GM23248 (cell line): ENCODE data around the gene MATN4. TPM values are rescaled to one million over a fixed set of nuclear protein-coding genes. Genes with fewer than 3 reads are reported as not detected.

Experiments used
- DNase-seq: peaks from one replicate; pipeline ENCODE4 v3.0.0-alpha.2; 2015
- H2AFZ ChIP-seq: fragments of 200-600 bp; sonication (generic); 2 replicates; pipeline ENCODE4 v1.6.1; 2016; ENCODE audit warnings: antibody characterized with exemption
- H3F3A ChIP-seq: fragments of 200-600 bp; sonication (generic); 2 replicates; pipeline ENCODE4 v1.6.1; 2016; ENCODE audit warnings: mild to moderate bottlenecking, antibody characterized with exemption, mixed run types; ENCODE audit not compliant: insufficient read depth
- H3K27ac ChIP-seq: fragments of 200-600 bp; sonication (generic); 2 replicates; pipeline ENCODE4 v1.5.1; 2016; ENCODE audit warnings: mild to moderate bottlenecking
- H3K27me3 ChIP-seq: fragments of 200-600 bp; sonication (generic); replicated peaks from 2 replicates; pipeline ENCODE4 v1.6.1; 2016; ENCODE audit warnings: mild to moderate bottlenecking; ENCODE audit not compliant: insufficient read depth
- H3K36me3 ChIP-seq: fragments of 200-600 bp; sonication (generic); 2 replicates; pipeline ENCODE4 v1.6.1; 2016; ENCODE audit warnings: low read depth, mild to moderate bottlenecking
- H3K4me1 ChIP-seq: fragments of 200-600 bp; sonication (generic); 2 replicates; pipeline ENCODE4 v1.6.1; 2016; ENCODE audit warnings: mild to moderate bottlenecking; ENCODE audit not compliant: insufficient read depth
- H3K4me2 ChIP-seq: fragments of 200-600 bp; sonication (generic); one replicate; pipeline ENCODE4 v1.6.1; 2016; ENCODE audit warnings: mild to moderate bottlenecking; ENCODE audit not compliant: unreplicated experiment
- H3K4me3 ChIP-seq: fragments of 200-600 bp; sonication (generic); 2 replicates; pipeline ENCODE4 v1.5.1; 2016; ENCODE audit warnings: mild to moderate bottlenecking
- H3K79me2 ChIP-seq: fragments of 200-600 bp; sonication (generic); 2 replicates; pipeline ENCODE4 v1.6.1; 2016; ENCODE audit warnings: mild to moderate bottlenecking; ENCODE audit not compliant: insufficient read depth
- H3K9ac ChIP-seq: fragments of 200-600 bp; sonication (generic); 2 replicates; pipeline ENCODE4 v1.6.1; 2016; ENCODE audit warnings: mild to moderate bottlenecking
- H3K9me2 ChIP-seq: fragments of 200-600 bp; sonication (generic); 2 replicates; pipeline ENCODE4 v1.6.1; 2016; ENCODE audit warnings: mixed run types, mild to moderate bottlenecking, moderate library complexity; ENCODE audit not compliant: insufficient read depth
- H3K9me3 ChIP-seq: fragments of 200-600 bp; sonication (generic); one replicate; pipeline ENCODE4 v1.6.1; 2017; ENCODE audit warnings: low read depth
- H4K20me1 ChIP-seq: fragments of 200-600 bp; sonication (generic); 2 replicates; pipeline ENCODE4 v1.6.0; 2016; ENCODE audit not compliant: insufficient read depth
- EZH2 ChIP-seq: fragments of 200-600 bp; sonication (generic); IDR thresholded peaks from 2 replicates; pipeline ENCODE4 v1.6.1; 2018; ENCODE audit warnings: antibody characterized with exemption, mild to moderate bottlenecking; ENCODE audit not compliant: insufficient read depth, poor library complexity, severe bottlenecking
- EZH2phosphoT487 ChIP-seq: fragments of 200-600 bp; sonication (generic); IDR thresholded peaks from 2 replicates; pipeline ENCODE4 v1.6.1; 2018; ENCODE audit warnings: antibody characterized with exemption, moderate library complexity, mild to moderate bottlenecking, low read depth; ENCODE audit not compliant: insufficient read depth
- WGBS, 2 experiments: methylation state at CpG; one replicate each; pipeline ENCODE4 v1.1.6; 2015 to 2017; ENCODE audit warnings: low lambda C conversion rate in 2 of 2, low coverage in 1 of 2; ENCODE audit errors: missing lambda C conversion rate in 2 of 2; 5-methylcytosine and 5-hydroxymethylcytosine counted together
- in situ Hi-C: fragments of 300-500 bp; cut with MboI; formaldehyde crosslinking; loops from 2 replicates; pipeline ENCODE4 v1.15.0; 2020
- polyA plus RNA-seq: library from polyadenylated mRNA; unstranded; fragments of >200 nt; fragmentation: Nextera tagmentation; extraction: Ambion mirVana; gene quantifications from 2 replicates; pipeline ENCODE4 v1.2.1, GENCODE V29; 2016
- total RNA-seq: library from RNA; depleted of rRNA; stranded (reverse); fragments of >200 nt; shearing (Covaris generic); gene quantifications from 2 replicates; pipeline ENCODE4 v1.2.3, GENCODE V29; 2014; rRNA removed

The MATN4 gene
- total and polyA plus RNA-seq, 2 experiments from 2014 or later, result not detected

DNA sequence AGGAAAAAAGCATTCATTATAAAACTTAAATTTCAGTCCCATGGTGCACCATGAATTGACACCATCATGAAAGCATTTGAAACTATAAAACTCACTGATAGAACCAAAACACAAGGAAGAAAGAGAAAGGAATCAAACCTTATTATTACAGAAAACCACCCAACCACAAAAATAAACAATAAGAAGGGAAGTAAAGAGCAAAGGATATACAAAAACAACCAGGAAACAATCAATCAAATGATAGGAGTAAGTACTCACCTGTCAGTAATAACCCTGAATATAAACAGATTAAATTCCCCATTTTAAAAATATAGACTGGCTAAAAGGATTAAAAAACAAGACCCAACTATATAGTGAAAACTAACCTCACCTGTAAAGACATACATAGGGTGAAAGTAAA lies 59.5 kb downstream of the MATN4 start:
- Histone ChIP-seq H3F3A (no peaks in the 10 kb centered on the region), H3K9me2 (no peaks in the 10 kb centered on the region), H3K27ac (no peak overlapping the region), H3K4me2 (no peak overlapping the region), H4K20me1 (no peaks in the 10 kb centered on the region), H3K4me3 (no peak overlapping the region), H3K4me1 (no peaks in the 10 kb centered on the region), H3K79me2 (no peaks in the 10 kb centered on the region), H3K9me3 (no peaks in the 10 kb centered on the region), H3K9ac (no peak overlapping the region), H3K36me3 (no peaks in the 10 kb centered on the region), H2AFZ (no peak overlapping the region), H3K27me3 (peaks cover 66% of the 10 kb centered on the region)
- in situ Hi-C loops, result no loop called here
- TF ChIP-seq EZH2, result no peak
- no peak for TF ChIP-seq EZH2phosphoT487
- no peak for DNase-seq

- no peak for DNase-seq
- Histone ChIP-seq H3K4me1 (no peaks in the 10 kb centered on the region), H3K9me3 (no peaks in the 10 kb centered on the region), H3K4me2 (no peak overlapping the region), H2AFZ (no peak overlapping the region), H3K4me3 (no peak overlapping the region), H4K20me1 (no peaks in the 10 kb centered on the region), H3K79me2 (no peaks in the 10 kb centered on the region), H3K9me2 (no peaks in the 10 kb centered on the region), H3K27me3 (peaks cover 74% of the 10 kb centered on the region), H3K27ac (no peak overlapping the region), H3K9ac (no peak overlapping the region), H3F3A (no peaks in the 10 kb centered on the region), H3K36me3 (no peaks in the 10 kb centered on the region)
- in situ Hi-C loops, result no loop called here
- TF ChIP-seq EZH2 (no peak), EZH2phosphoT487 (no peak)
- WGBS, 2 experiments, result 55 to 57% methylated on average over 1 of the region's 1 CpG
Measured at GRCh38 chr20:45247865-45248264, 60.2 kb downstream of the MATN4 start.

GRCh38 chr20:45246109-45246508 lies 62.0 kb downstream of the MATN4 start:
- Histone ChIP-seq H3K4me2 (no peak overlapping the region), H3K9ac (no peak overlapping the region), H3K9me2 (no peaks in the 10 kb centered on the region), H3K9me3 (no peaks in the 10 kb centered on the region), H3K27ac (no peak overlapping the region), H3F3A (no peaks in the 10 kb centered on the region), H2AFZ (no peak overlapping the region), H3K79me2 (no peaks in the 10 kb centered on the region), H4K20me1 (no peaks in the 10 kb centered on the region), H3K36me3 (no peaks in the 10 kb centered on the region), H3K4me3 (no peak overlapping the region), H3K4me1 (no peaks in the 10 kb centered on the region), H3K27me3 (peaks cover 83% of the 10 kb centered on the region)
- in situ Hi-C loops, result no loop called here
- TF ChIP-seq EZH2, result no peak
- no peak for TF ChIP-seq EZH2phosphoT487
- 69 to 74% methylated on average over 6 of the region's 6 CpGs for WGBS, 2 experiments
- DNase-seq, result no peak

Other genes with a start within 250 kb of the MATN4 start
- 0.11 and 0.25 TPM in 2 replicates for gene KCNS1, start 207.2 kb downstream of the MATN4 start, total RNA-seq
- gene KCNS1, start 207.2 kb downstream of the MATN4 start, polyA plus RNA-seq, result 0.55 and 0.99 TPM in 2 replicates
- not detected in 2 replicates for gene WFDC5, start 193.1 kb downstream of the MATN4 start, total RNA-seq
- not detected in 2 replicates for gene WFDC5, start 193.1 kb downstream of the MATN4 start, polyA plus RNA-seq
- gene WFDC12, start 183.8 kb downstream of the MATN4 start, total RNA-seq, result not detected in 2 replicates
- not detected in 2 replicates for gene WFDC12, start 183.8 kb downstream of the MATN4 start, polyA plus RNA-seq
- 1.5 TPM in 1 of 2 replicates, not detected in the other for gene PI3, start 133.4 kb downstream of the MATN4 start, total RNA-seq
- gene PI3, start 133.4 kb downstream of the MATN4 start, polyA plus RNA-seq, result not detected in 2 replicates
- gene SEMG1, start 101.3 kb downstream of the MATN4 start, total RNA-seq, result not detected in 2 replicates
- gene SEMG1, start 101.3 kb downstream of the MATN4 start, polyA plus RNA-seq, result not detected in 2 replicates
- gene SEMG2, start 86.9 kb downstream of the MATN4 start, total RNA-seq, result not detected in 2 replicates
- not detected in 2 replicates for gene SEMG2, start 86.9 kb downstream of the MATN4 start, polyA plus RNA-seq
- 1.7 TPM in 1 of 2 replicates, not detected in the other for gene SLPI, start 53.7 kb downstream of the MATN4 start, total RNA-seq
- gene SLPI, start 53.7 kb downstream of the MATN4 start, polyA plus RNA-seq, result 3.4 and 3.7 TPM in 2 replicates
- gene RBPJL, start 1.5 kb downstream of the MATN4 start, total RNA-seq, result not detected in 2 replicates
- gene RBPJL, start 1.5 kb downstream of the MATN4 start, polyA plus RNA-seq, result not detected in 2 replicates
- 368 and 410 TPM in 2 replicates for gene SDC4, start 40.1 kb upstream of the MATN4 start, total RNA-seq
- 454 and 461 TPM in 2 replicates for gene SDC4, start 40.1 kb upstream of the MATN4 start, polyA plus RNA-seq
- gene SYS1, start 54.9 kb upstream of the MATN4 start, total RNA-seq, result 27.3 and 38.7 TPM in 2 replicates
- gene SYS1, start 54.9 kb upstream of the MATN4 start, polyA plus RNA-seq, result 24.6 and 27.1 TPM in 2 replicates
- not detected in 2 replicates for gene TP53TG5, start 70.0 kb upstream of the MATN4 start, total RNA-seq
- 0.42 and 0.55 TPM in 2 replicates for gene TP53TG5, start 70.0 kb upstream of the MATN4 start, polyA plus RNA-seq
- 5.1 and 5.7 TPM in 2 replicates for gene DBNDD2, start 100.0 kb upstream of the MATN4 start, total RNA-seq
- 27.9 and 30.0 TPM in 2 replicates for gene DBNDD2, start 100.0 kb upstream of the MATN4 start, polyA plus RNA-seq
- 108 and 138 TPM in 2 replicates for gene PIGT, start 107.8 kb upstream of the MATN4 start, total RNA-seq
- gene PIGT, start 107.8 kb upstream of the MATN4 start, polyA plus RNA-seq, result 190 and 198 TPM in 2 replicates
- not detected in 2 replicates for gene WFDC2, start 161.5 kb upstream of the MATN4 start, total RNA-seq
- not detected in 2 replicates for gene WFDC2, start 161.5 kb upstream of the MATN4 start, polyA plus RNA-seq
- gene SPINT3, start 207.3 kb upstream of the MATN4 start, total RNA-seq, result not detected in 2 replicates
- gene SPINT3, start 207.3 kb upstream of the MATN4 start, polyA plus RNA-seq, result not detected in 2 replicates
- not detected in 2 replicates for gene WFDC6, start 231.2 kb upstream of the MATN4 start, total RNA-seq
- gene WFDC6, start 231.2 kb upstream of the MATN4 start, polyA plus RNA-seq, result not detected in 2 replicates
- gene EPPIN, start 239.1 kb upstream of the MATN4 start, total RNA-seq, result not detected in 2 replicates
- not detected in 2 replicates for gene EPPIN, start 239.1 kb upstream of the MATN4 start, polyA plus RNA-seq